ENCODE measurements around the gene RNF212.

Gene RNF212

DNA sequence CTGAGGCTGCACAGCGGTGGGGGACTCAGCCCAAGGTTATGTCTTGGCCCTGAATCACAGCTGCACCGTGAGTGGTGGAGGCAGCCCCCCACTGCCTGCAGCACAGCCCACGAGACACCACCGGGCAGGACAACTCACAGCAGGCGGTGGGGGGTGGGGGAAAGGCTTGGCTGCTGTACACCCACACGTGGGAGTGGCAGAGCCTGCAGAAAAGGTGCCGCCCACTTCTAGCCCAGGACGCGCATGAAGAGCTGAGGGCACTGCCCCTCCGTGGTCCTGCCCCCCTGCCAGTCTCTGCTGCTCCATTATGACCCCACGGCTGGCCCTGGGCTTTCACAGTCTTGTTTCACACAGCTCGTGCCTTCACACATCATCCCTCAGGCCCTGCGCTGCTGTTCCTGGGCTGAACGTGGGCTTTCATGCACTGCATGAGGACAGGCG, 61.1 kb downstream of the RNF212 start:
- H3K4me2 ChIP-seq (ENCODE audit: low read length) = no peak overlapping the region
- H2AFZ ChIP-seq (ENCODE audit: low read depth, low read length) = no peak overlapping the region
- no peaks in the 10 kb centered on the region for H3K27me3 ChIP-seq (ENCODE audit: low read depth, low read length)
- H3K36me3 ChIP-seq (replicated peaks; ENCODE audit: low read depth, low read length) = no peaks in the 10 kb centered on the region
- H3K9me3 ChIP-seq (ENCODE audit: insufficient read depth, low read length) = no peaks in the 10 kb centered on the region
- H3K27ac ChIP-seq (ENCODE audit: low read length) = no peak overlapping the region
- no peaks in the 10 kb centered on the region for H3K79me2 ChIP-seq (ENCODE audit: low read length)
- H3K9ac ChIP-seq (ENCODE audit: low read length) = no peak overlapping the region
- no peaks in the 10 kb centered on the region for H4K20me1 ChIP-seq (ENCODE audit: insufficient read depth, low read length)
- TF ChIP-seq EZH2phosphoT487 (IDR thresholded peaks at IDR 0.05; ENCODE audit: low read depth) = no peak
- TF ChIP-seq, protein P1, sequence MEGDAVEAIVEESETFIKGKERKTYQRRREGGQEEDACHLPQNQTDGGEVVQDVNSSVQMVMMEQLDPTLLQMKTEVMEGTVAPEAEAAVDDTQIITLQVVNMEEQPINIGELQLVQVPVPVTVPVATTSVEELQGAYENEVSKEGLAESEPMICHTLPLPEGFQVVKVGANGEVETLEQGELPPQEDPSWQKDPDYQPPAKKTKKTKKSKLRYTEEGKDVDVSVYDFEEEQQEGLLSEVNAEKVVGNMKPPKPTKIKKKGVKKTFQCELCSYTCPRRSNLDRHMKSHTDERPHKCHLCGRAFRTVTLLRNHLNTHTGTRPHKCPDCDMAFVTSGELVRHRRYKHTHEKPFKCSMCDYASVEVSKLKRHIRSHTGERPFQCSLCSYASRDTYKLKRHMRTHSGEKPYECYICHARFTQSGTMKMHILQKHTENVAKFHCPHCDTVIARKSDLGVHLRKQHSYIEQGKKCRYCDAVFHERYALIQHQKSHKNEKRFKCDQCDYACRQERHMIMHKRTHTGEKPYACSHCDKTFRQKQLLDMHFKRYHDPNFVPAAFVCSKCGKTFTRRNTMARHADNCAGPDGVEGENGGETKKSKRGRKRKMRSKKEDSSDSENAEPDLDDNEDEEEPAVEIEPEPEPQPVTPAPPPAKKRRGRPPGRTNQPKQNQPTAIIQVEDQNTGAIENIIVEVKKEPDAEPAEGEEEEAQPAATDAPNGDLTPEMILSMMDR (IDR thresholded peaks at IDR 0.05; ENCODE audit: low read depth, low read length) = no peak
- H3K4me1 ChIP-seq (ENCODE audit: low read length) = 0 out of 2 replicates have a peak, but pooled peaks cover 3% of the 10 kb centered on the region
- H3K4me3 ChIP-seq (ENCODE audit: low read length) = no peak overlapping the region

DNA sequence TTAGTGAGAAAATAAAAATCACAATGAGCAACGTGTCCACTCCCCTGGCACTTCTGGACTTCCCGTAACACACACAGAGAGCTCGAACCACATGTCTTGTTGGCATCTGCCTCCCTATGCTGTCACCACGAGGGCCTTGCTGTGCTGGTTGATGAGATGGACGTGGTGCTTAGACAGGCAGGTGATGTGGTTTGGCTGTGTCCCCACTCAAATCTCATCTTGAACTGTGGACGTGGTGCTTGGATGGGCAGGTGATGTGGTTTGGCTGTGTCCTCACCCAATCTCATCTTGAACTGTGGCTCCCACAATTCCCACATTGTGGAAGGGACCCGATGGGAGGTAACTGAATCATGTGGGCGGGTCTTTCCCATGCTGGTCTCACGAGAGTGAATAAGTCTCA, 61.9 kb downstream of the RNF212 start:
- no peaks in the 10 kb centered on the region for H3K79me2 ChIP-seq (ENCODE audit: low read length)
- TF ChIP-seq, protein P1 (IDR thresholded peaks at IDR 0.05; ENCODE audit: low read depth, low read length) = no peak
- no peak overlapping the region for H2AFZ ChIP-seq (ENCODE audit: low read depth, low read length)
- no peak overlapping the region for H3K27ac ChIP-seq (ENCODE audit: low read length)
- no peak overlapping the region for H3K4me3 ChIP-seq (ENCODE audit: low read length)
- H3K9me3 ChIP-seq (ENCODE audit: insufficient read depth, low read length) = no peaks in the 10 kb centered on the region
- H3K9ac ChIP-seq (ENCODE audit: low read length) = no peak overlapping the region
- 0 out of 2 replicates have a peak, but pooled peaks cover 3% of the 10 kb centered on the region for H3K4me1 ChIP-seq (ENCODE audit: low read length)
- H3K4me2 ChIP-seq (ENCODE audit: low read length) = no peak overlapping the region
- H4K20me1 ChIP-seq (ENCODE audit: insufficient read depth, low read length) = no peaks in the 10 kb centered on the region
- H3K27me3 ChIP-seq (ENCODE audit: low read depth, low read length) = no peaks in the 10 kb centered on the region
- no peaks in the 10 kb centered on the region for H3K36me3 ChIP-seq (replicated peaks; ENCODE audit: low read depth, low read length)

DNA sequence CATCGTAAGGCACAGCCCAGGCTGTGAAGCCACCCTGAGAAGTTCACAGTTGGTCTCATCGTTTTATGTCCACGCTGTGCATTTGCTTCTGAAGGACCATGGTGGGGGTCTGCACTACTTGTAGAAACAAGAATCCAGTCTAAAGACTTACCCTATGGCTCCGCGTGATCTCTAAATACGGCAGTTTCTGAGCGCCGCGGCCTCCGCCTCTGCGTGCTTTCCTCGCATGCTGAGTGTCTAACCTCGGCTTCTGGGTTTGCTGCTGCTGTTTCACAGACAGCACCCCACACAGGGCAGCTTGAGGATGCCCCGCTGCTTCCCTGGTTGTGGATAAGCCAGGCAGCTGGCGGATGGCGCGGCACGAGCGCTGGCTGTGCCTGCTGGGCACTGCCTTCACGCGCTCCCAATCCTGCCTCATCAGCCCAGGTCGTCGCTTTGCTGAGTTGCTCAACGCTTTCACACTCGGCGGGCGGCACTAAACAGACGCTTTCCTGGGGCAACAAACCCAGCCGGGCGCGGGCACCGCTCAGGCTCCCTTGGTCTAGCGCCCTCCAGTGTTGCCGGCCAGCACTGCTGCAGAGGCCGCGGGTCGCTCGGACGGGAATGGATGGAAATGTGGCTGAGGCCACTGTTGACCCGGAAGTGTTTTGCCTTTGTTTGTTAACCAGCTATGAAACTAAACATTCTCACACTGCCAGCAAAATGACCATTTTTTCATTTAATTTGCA, 62.7 kb downstream of the RNF212 start:
- Histone ChIP-seq H3K27me3 (ENCODE audit: low read depth, low read length) (no peaks in the 10 kb centered on the region), H3K4me1 (ENCODE audit: low read length) (no peaks in the 10 kb centered on the region), H3K9ac (ENCODE audit: low read length) (no peak overlapping the region), H3K9me3 (ENCODE audit: insufficient read depth, low read length) (no peaks in the 10 kb centered on the region), H3K27ac (ENCODE audit: low read length) (no peak overlapping the region), H3K36me3 (replicated peaks; ENCODE audit: low read depth, low read length) (no peaks in the 10 kb centered on the region), H3K79me2 (ENCODE audit: low read length) (no peaks in the 10 kb centered on the region), H3K4me3 (ENCODE audit: low read length) (no peak overlapping the region), H2AFZ (ENCODE audit: low read depth, low read length) (no peak overlapping the region), H4K20me1 (ENCODE audit: insufficient read depth, low read length) (no peaks in the 10 kb centered on the region), H3K4me2 (ENCODE audit: low read length) (no peak overlapping the region)
- TF ChIP-seq, protein P1 (IDR thresholded peaks at IDR 0.05; ENCODE audit: low read depth, low read length) = no peak
- TF ChIP-seq EZH2phosphoT487 (IDR thresholded peaks at IDR 0.05; ENCODE audit: low read depth) = no peak

DNA sequence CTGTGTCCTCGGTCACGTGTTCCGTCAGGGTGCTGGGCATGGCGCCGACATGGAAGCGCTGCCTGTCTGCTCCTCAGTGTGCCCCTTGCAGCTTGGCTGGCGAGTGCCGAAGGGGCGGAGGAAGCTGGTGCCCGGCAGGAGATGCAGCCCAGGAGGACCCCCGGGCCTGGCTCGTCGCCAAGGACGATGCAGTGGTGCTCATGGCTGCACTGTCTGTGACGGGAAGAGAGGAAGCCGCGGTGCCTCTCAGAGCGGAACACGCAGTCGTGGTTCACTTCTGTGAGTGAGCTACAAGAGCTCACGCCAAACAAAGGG, 63.8 kb downstream of the RNF212 start:
- H3K4me1 ChIP-seq (ENCODE audit: low read length) = no peaks in the 10 kb centered on the region
- no peak overlapping the region for H3K27ac ChIP-seq (ENCODE audit: low read length)
- no peak overlapping the region for H3K4me2 ChIP-seq (ENCODE audit: low read length)
- H3K36me3 ChIP-seq (replicated peaks; ENCODE audit: low read depth, low read length) = no peaks in the 10 kb centered on the region
- TF ChIP-seq EZH2phosphoT487 (IDR thresholded peaks at IDR 0.05; ENCODE audit: low read depth) = no peak
- TF ChIP-seq, protein P1 (IDR thresholded peaks at IDR 0.05; ENCODE audit: low read depth, low read length) = no peak
- H3K79me2 ChIP-seq (ENCODE audit: low read length) = no peaks in the 10 kb centered on the region
- no peaks in the 10 kb centered on the region for H3K27me3 ChIP-seq (ENCODE audit: low read depth, low read length)
- H4K20me1 ChIP-seq (ENCODE audit: insufficient read depth, low read length) = no peaks in the 10 kb centered on the region
- no peak overlapping the region for H2AFZ ChIP-seq (ENCODE audit: low read depth, low read length)
- H3K9ac ChIP-seq (ENCODE audit: low read length) = no peak overlapping the region
- no peak overlapping the region for H3K4me3 ChIP-seq (ENCODE audit: low read length)
- H3K9me3 ChIP-seq (ENCODE audit: insufficient read depth, low read length) = no peaks in the 10 kb centered on the region

Measured in OCI-LY3 (cell line).